MM.1S (cell line): ENCODE results near the gene RALY.

ENCODE experiments used
- DNase-seq: peaks from one replicate; pipeline ENCODE4 v3.0.0-alpha.2; 2015
- H2AFZ ChIP-seq: fragments of 300-600 bp; sonication (generic); 2 replicates; pipeline ENCODE4 v1.6.0; 2016; ENCODE audit warnings: antibody characterized with exemption, low read length
- H3F3A ChIP-seq: fragments of 300-600 bp; sonication (generic); 2 replicates; pipeline ENCODE4 v1.6.1; 2016; ENCODE audit warnings: mild to moderate bottlenecking, antibody characterized with exemption, low read length, moderate library complexity, mixed read lengths; ENCODE audit not compliant: insufficient read depth
- H3K27ac ChIP-seq: fragments of 300-600 bp; sonication (generic); 2 replicates; pipeline ENCODE4 v1.5.1; 2016; ENCODE audit warnings: mild to moderate bottlenecking, low read length
- H3K27me3 ChIP-seq: fragments of 300-600 bp; sonication (generic); replicated peaks from 2 replicates; pipeline ENCODE4 v1.6.0; 2016; ENCODE audit warnings: low read length; ENCODE audit not compliant: insufficient read depth
- H3K36me3 ChIP-seq: fragments of 300-600 bp; sonication (generic); replicated peaks from 2 replicates; pipeline ENCODE4 v1.6.1; 2016; ENCODE audit warnings: mild to moderate bottlenecking, low read length, mixed read lengths; ENCODE audit not compliant: insufficient read depth
- H3K4me1 ChIP-seq: fragments of 300-600 bp; sonication (generic); 2 replicates; pipeline ENCODE4 v1.6.1; 2016; ENCODE audit warnings: low read length, mixed read lengths
- H3K4me2 ChIP-seq: fragments of 300-600 bp; sonication (generic); 2 replicates; pipeline ENCODE4 v1.6.0; 2016; ENCODE audit warnings: low read depth, low read length
- H3K4me3 ChIP-seq: fragments of 300-600 bp; sonication (generic); 2 replicates; pipeline ENCODE4 v1.5.1; 2016; ENCODE audit warnings: low read length, mixed read lengths
- H3K79me2 ChIP-seq: fragments of 300-600 bp; sonication (generic); 2 replicates; pipeline ENCODE4 v1.6.1; 2016; ENCODE audit warnings: mixed run types, low read length, mixed read lengths
- H3K9ac ChIP-seq: fragments of 300-600 bp; sonication (generic); 2 replicates; pipeline ENCODE4 v1.6.1; 2016; ENCODE audit warnings: low read length, mixed read lengths
- H3K9me2 ChIP-seq: fragments of 300-600 bp; sonication (generic); replicated peaks from 2 replicates; pipeline ENCODE4 v1.6.1; 2016; ENCODE audit warnings: mild to moderate bottlenecking, low read length, mixed read lengths; ENCODE audit not compliant: insufficient read depth
- H3K9me3 ChIP-seq: fragments of 300-600 bp; sonication (generic); replicated peaks from 2 replicates; pipeline ENCODE4 v1.6.1; 2016; ENCODE audit warnings: mild to moderate bottlenecking, low read length, mixed read lengths; ENCODE audit not compliant: insufficient read depth
- H4K20me1 ChIP-seq: fragments of 300-600 bp; sonication (generic); 2 replicates; pipeline ENCODE4 v1.6.1; 2016; ENCODE audit warnings: mild to moderate bottlenecking, low read length, moderate library complexity, mixed read lengths; ENCODE audit not compliant: insufficient read depth
- CTCF ChIP-seq: fragments of 300-600 bp; sonication (generic); IDR thresholded peaks from 2 replicates; pipeline ENCODE4 v1.5.1; 2016; ENCODE audit warnings: antibody characterized with exemption, low read length, mixed read lengths
- EZH2 ChIP-seq: fragments of 300-600 bp; sonication (generic); optimal IDR thresholded peaks from 2 replicates; pipeline ENCODE3; 2017; ENCODE audit warnings: low read depth, mild to moderate bottlenecking, antibody characterized with exemption, low read length, mixed read lengths
- EZH2phosphoT487 ChIP-seq: fragments of 300-600 bp; sonication (generic); IDR thresholded peaks from 2 replicates; pipeline ENCODE4 v1.6.1; 2018; ENCODE audit warnings: antibody characterized with exemption, low read length

The RALY gene

DNA sequence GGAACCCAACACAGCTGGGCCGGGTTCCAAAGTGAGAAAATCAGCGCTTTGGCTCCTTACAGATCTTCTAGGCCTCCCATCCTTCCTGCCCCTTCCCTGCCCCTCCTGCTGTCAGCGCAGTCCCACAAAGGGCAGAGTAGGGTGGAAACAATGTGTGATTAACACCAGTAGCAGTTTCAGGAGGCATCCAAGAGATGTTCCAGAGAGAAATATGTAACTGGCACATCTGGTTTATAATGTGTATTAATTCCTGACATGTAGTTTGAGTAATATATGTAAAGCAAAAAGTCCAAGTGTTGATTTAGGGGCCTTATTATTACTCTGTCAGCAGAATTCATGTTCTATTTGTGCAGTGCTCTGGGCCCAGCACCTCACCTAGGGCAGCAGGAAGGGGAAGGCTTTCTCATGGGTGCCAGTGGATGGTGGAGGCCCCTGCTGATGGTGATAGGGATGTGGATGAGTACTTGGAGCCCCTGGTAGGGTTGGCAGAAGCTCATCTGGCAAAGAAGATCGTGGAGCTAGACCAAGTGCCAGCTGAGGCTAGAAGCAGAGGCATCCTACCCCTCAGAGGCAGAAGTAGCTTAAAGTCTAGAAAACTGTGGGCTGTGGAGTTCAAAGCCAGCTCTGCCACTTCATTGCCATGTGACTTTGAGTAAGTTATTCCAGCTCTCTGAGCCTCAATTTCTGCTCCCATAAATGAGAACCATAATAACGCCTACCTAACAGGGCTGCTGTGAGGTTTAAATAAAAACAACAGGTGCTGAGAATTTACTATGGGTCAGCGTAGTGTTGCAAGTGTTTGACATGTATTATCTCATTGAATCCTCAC lies 22.4 kb upstream of the RALY start:
- Histone ChIP-seq H3K4me1 (no peaks in the 10 kb centered on the region), H3K27me3 (no peaks in the 10 kb centered on the region), H3F3A (no peaks in the 10 kb centered on the region), H4K20me1 (no peaks in the 10 kb centered on the region), H3K27ac (no peak overlapping the region), H3K9me3 (no peaks in the 10 kb centered on the region), H3K9ac (no peak overlapping the region), H2AFZ (no peak overlapping the region), H3K36me3 (no peaks in the 10 kb centered on the region), H3K9me2 (no peaks in the 10 kb centered on the region), H3K4me3 (no peak overlapping the region), H3K4me2 (no peak overlapping the region), H3K79me2 (no peaks in the 10 kb centered on the region)
- no peak for DNase-seq
- TF ChIP-seq CTCF (no peak), EZH2 (no peak), EZH2phosphoT487 (no peak)

GRCh38 chr20:33976959-33977358 lies 16.8 kb upstream of the RALY start:
- no peak for TF ChIP-seq EZH2
- no peak for TF ChIP-seq CTCF
- no peak for TF ChIP-seq EZH2phosphoT487
- no peaks in the 10 kb centered on the region for H4K20me1 ChIP-seq
- H3K4me3 ChIP-seq, result no peak overlapping the region
- DNase-seq, result no peak
- H3K9me2 ChIP-seq, result no peaks in the 10 kb centered on the region
- no peaks in the 10 kb centered on the region for H3K9me3 ChIP-seq
- no peaks in the 10 kb centered on the region for H3F3A ChIP-seq
- no peaks in the 10 kb centered on the region for H3K4me1 ChIP-seq
- no peak overlapping the region for H3K4me2 ChIP-seq
- H3K27me3 ChIP-seq, result no peaks in the 10 kb centered on the region
- H3K79me2 ChIP-seq, result no peaks in the 10 kb centered on the region
- no peak overlapping the region for H3K27ac ChIP-seq
- no peak overlapping the region for H3K9ac ChIP-seq
- H3K36me3 ChIP-seq, result no peaks in the 10 kb centered on the region
- no peak overlapping the region for H2AFZ ChIP-seq

DNA sequence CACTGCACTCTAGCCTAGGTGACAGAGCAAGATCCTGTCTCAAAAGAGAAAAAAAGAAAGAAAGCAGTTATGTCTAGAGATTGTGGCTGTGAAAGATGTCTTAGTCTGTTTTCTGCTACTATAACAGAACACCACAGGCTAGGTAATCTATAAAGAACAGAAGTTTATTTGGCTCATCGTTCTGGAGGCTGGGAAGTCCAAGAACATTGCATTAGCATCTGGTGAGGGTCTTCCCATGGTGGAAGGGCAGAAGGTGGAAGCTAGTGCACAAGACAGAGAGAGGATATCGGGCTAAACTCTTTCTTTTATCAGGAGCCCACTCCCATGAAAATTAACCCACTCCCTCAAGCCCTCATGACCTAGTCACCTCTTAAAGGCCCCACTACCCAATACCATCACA lies 16.2 kb upstream of the RALY start:
- H3F3A ChIP-seq, result no peaks in the 10 kb centered on the region
- no peak for DNase-seq
- no peaks in the 10 kb centered on the region for H3K4me1 ChIP-seq
- H3K9ac ChIP-seq, result no peak overlapping the region
- H3K4me2 ChIP-seq, result no peak overlapping the region
- no peaks in the 10 kb centered on the region for H3K9me3 ChIP-seq
- H2AFZ ChIP-seq, result no peak overlapping the region
- no peaks in the 10 kb centered on the region for H3K27me3 ChIP-seq
- no peak for TF ChIP-seq CTCF
- TF ChIP-seq EZH2phosphoT487, result no peak
- no peak for TF ChIP-seq EZH2
- H3K36me3 ChIP-seq, result no peaks in the 10 kb centered on the region
- H4K20me1 ChIP-seq, result no peaks in the 10 kb centered on the region
- no peak overlapping the region for H3K27ac ChIP-seq
- no peaks in the 10 kb centered on the region for H3K9me2 ChIP-seq
- no peaks in the 10 kb centered on the region for H3K79me2 ChIP-seq
- H3K4me3 ChIP-seq, result no peak overlapping the region
